ENCODE measurements around the gene RPL36. TPM values are rescaled to one million over a fixed set of nuclear protein-coding genes. Genes with fewer than 3 reads are reported as not detected.

Gene RPL36
- total and polyA plus RNA-seq, 2 experiments from 2014 or later = 637 to 990 TPM

- no peak overlapping the region for H2AFZ ChIP-seq
- peaks cover 78% of the 10 kb centered on the region for H4K20me1 ChIP-seq (ENCODE audit: insufficient read depth, poor library complexity, severe bottlenecking)
- H3K27ac ChIP-seq = no peak overlapping the region
- no peaks in the 10 kb centered on the region for H3K27me3 ChIP-seq
- TF ChIP-seq CTCF (IDR thresholded peaks at IDR 0.05; ENCODE audit: poor library complexity) (no peak), EZH2phosphoT487 (IDR thresholded peaks at IDR 0.05; ENCODE audit: low read depth, severe bottlenecking, unreplicated experiment) (no peak), EZH2 (IDR thresholded peaks at IDR 0.05; ENCODE audit: borderline replicate concordance) (no peak)
- H3K79me2 ChIP-seq = peaks cover 99% of the 10 kb centered on the region
- DNase-seq (ENCODE audit: low spot score) = no peak
- no peak overlapping the region for H3K4me3 ChIP-seq
- H3K4me1 ChIP-seq (ENCODE audit: insufficient read depth) = peaks cover 6% of the 10 kb centered on the region
- H3K9me3 ChIP-seq (ENCODE audit: low read depth) = no peaks in the 10 kb centered on the region
- H3K36me3 ChIP-seq (replicated peaks; ENCODE audit: insufficient read depth, low read depth) = peaks cover 11% of the 10 kb centered on the region
- no peak overlapping the region for H3K4me2 ChIP-seq
- WGBS (ENCODE audit: low lambda C conversion rate, missing lambda C conversion rate) = 95% methylated on average over 4 of the region's 4 CpGs
- no peaks in the 10 kb centered on the region for H3K9me2 ChIP-seq (replicated peaks; ENCODE audit: insufficient read depth)
These were observed 47.0 kb upstream of the RPL36 start for GRCh38 chr19:5643060-5643459.

GRCh38 chr19:5644037-5644436 is 46.1 kb upstream of the RPL36 start:
- Histone ChIP-seq H3K4me2 (no peak overlapping the region), H3K9me3 (ENCODE audit: low read depth) (no peaks in the 10 kb centered on the region), H3K79me2 (peaks cover 90% of the 10 kb centered on the region), H3K27me3 (no peaks in the 10 kb centered on the region), H2AFZ (no peak overlapping the region), H4K20me1 (ENCODE audit: insufficient read depth, poor library complexity, severe bottlenecking) (peaks cover 69% of the 10 kb centered on the region), H3K27ac (no peak overlapping the region), H3K36me3 (replicated peaks; ENCODE audit: insufficient read depth, low read depth) (peaks cover 11% of the 10 kb centered on the region), H3K4me3 (no peak overlapping the region), H3K4me1 (ENCODE audit: insufficient read depth) (peaks cover 6% of the 10 kb centered on the region), H3K9me2 (replicated peaks; ENCODE audit: insufficient read depth) (no peaks in the 10 kb centered on the region)
- no peak for DNase-seq (ENCODE audit: low spot score)
- 97% methylated on average over 2 of the region's 2 CpGs for WGBS (ENCODE audit: low lambda C conversion rate, missing lambda C conversion rate)
- TF ChIP-seq EZH2phosphoT487 (IDR thresholded peaks at IDR 0.05; ENCODE audit: low read depth, severe bottlenecking, unreplicated experiment) = no peak
- TF ChIP-seq CTCF (IDR thresholded peaks at IDR 0.05; ENCODE audit: poor library complexity) = no peak
- no peak for TF ChIP-seq EZH2 (IDR thresholded peaks at IDR 0.05; ENCODE audit: borderline replicate concordance)

- peaks cover 82% of the 10 kb centered on the region for H3K79me2 ChIP-seq
- H3K9me2 ChIP-seq (replicated peaks; ENCODE audit: insufficient read depth) = no peaks in the 10 kb centered on the region
- no peak overlapping the region for H3K4me3 ChIP-seq
- H4K20me1 ChIP-seq (ENCODE audit: insufficient read depth, poor library complexity, severe bottlenecking) = peaks cover 56% of the 10 kb centered on the region
- no peak overlapping the region for H3K27ac ChIP-seq
- no peak for TF ChIP-seq EZH2 (IDR thresholded peaks at IDR 0.05; ENCODE audit: borderline replicate concordance)
- TF ChIP-seq CTCF (IDR thresholded peaks at IDR 0.05; ENCODE audit: poor library complexity) = no peak
- no peak for TF ChIP-seq EZH2phosphoT487 (IDR thresholded peaks at IDR 0.05; ENCODE audit: low read depth, severe bottlenecking, unreplicated experiment)
- H2AFZ ChIP-seq = no peak overlapping the region
- peaks cover 11% of the 10 kb centered on the region for H3K36me3 ChIP-seq (replicated peaks; ENCODE audit: insufficient read depth, low read depth)
- no peaks in the 10 kb centered on the region for H3K27me3 ChIP-seq
- H3K4me2 ChIP-seq = no peak overlapping the region
- peaks cover 6% of the 10 kb centered on the region for H3K4me1 ChIP-seq (ENCODE audit: insufficient read depth)
- H3K9me3 ChIP-seq (ENCODE audit: low read depth) = no peaks in the 10 kb centered on the region
- no peak for DNase-seq (ENCODE audit: low spot score)
- 90% methylated on average over 5 of the region's 5 CpGs for WGBS (ENCODE audit: low lambda C conversion rate, missing lambda C conversion rate)
These were observed 44.7 kb upstream of the RPL36 start for GRCh38 chr19:5645409-5645808.

DNA sequence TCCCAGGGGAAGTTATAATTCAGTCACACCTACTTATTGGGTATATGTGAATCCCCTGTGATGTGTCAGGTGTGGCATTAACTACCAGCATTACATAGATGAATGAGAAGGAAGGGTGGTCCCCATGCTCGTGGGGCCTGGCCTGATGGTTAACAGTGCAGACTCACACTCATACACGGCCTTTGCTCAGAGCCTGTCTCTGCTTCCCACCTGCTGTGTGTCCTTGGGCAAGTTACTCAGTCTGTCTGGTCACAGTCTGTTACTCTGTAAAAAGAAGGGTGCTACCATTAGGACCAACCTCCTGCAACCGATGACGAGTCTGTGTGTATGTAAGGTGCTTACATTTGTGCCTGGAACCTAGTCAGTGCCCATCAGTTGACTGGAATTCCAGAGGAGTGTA is 43.4 kb upstream of the RPL36 start:
- Histone ChIP-seq H3K79me2 (peaks cover 69% of the 10 kb centered on the region), H2AFZ (no peak overlapping the region), H3K4me3 (no peak overlapping the region), H4K20me1 (ENCODE audit: insufficient read depth, poor library complexity, severe bottlenecking) (peaks cover 43% of the 10 kb centered on the region), H3K9me2 (replicated peaks; ENCODE audit: insufficient read depth) (no peaks in the 10 kb centered on the region), H3K27ac (no peak overlapping the region), H3K4me2 (no peak overlapping the region), H3K9me3 (ENCODE audit: low read depth) (no peaks in the 10 kb centered on the region), H3K36me3 (replicated peaks; ENCODE audit: insufficient read depth, low read depth) (peaks cover 11% of the 10 kb centered on the region), H3K27me3 (no peaks in the 10 kb centered on the region), H3K4me1 (ENCODE audit: insufficient read depth) (peaks cover 6% of the 10 kb centered on the region)
- no peak for TF ChIP-seq EZH2 (IDR thresholded peaks at IDR 0.05; ENCODE audit: borderline replicate concordance)
- TF ChIP-seq CTCF (IDR thresholded peaks at IDR 0.05; ENCODE audit: poor library complexity) = no peak
- TF ChIP-seq EZH2phosphoT487 (IDR thresholded peaks at IDR 0.05; ENCODE audit: low read depth, severe bottlenecking, unreplicated experiment) = no peak
- WGBS (ENCODE audit: low lambda C conversion rate, missing lambda C conversion rate) = 95% methylated on average over 4 of the region's 4 CpGs
- DNase-seq (ENCODE audit: low spot score) = no peak

Measured in hepatocyte (in vitro differentiated cells).